SK-N-SH (cell line): ENCODE measurements around the gene CYP4F22. TPM values are rescaled to one million over a fixed set of nuclear protein-coding genes. Genes with fewer than 3 reads are reported as not detected.
"Not testable (repeated sequence)": the region's sequence is repeated elsewhere in the genome, so short reads cannot be mapped to it uniquely, and the experiment has no call there.

Experiments used
- CTCF ChIA-PET: fragments of 300-600, 350-600 bp; formaldehyde crosslinking; extraction: SDS; loops from one replicate; lab custom pipeline; 2021; lab: Yijun Ruan, JAX
- POLR2A ChIA-PET: fragments of 350-600 bp; sonication (Branson Sonifier 250); formaldehyde crosslinking; extraction: SDS; loops from one replicate; lab custom pipeline; 2020; ENCODE audit warnings: antibody characterized with exemption, inconsistent platforms; lab: Yijun Ruan, JAX
- DNase-seq: peaks from one replicate; pipeline ENCODE4 v3.0.0; 2012
- H2AFZ ChIP-seq: fragments of 200-600 bp; sonication (generic); 2 replicates; pipeline ENCODE4 v1.8.1; 2016; ENCODE audit warnings: antibody characterized with exemption, mild to moderate bottlenecking, low read depth
- H3F3A ChIP-seq: fragments of 200-600 bp; sonication (generic); replicated peaks from 2 replicates; pipeline ENCODE3; 2016; ENCODE audit warnings: antibody characterized with exemption, mild to moderate bottlenecking; ENCODE audit not compliant: insufficient read depth
- H3K27ac ChIP-seq, 2 experiments: fragments of 200-500 bp in 1 of 2; fragments of 200-600 bp in 1 of 2; sonication (Bioruptor generic) in 1 of 2; sonication (generic), shearing (Covaris generic) in 1 of 2; 2 replicates each; pipeline versions ENCODE4 v1.5.1 to v1.6.1; 2014 to 2016; ENCODE audit warnings: low read depth in 2 of 2, inconsistent platforms in 1 of 2, low read length in 1 of 2, mild to moderate bottlenecking in 1 of 2, mixed read lengths in 1 of 2
- H3K27me3 ChIP-seq: fragments of 200-600 bp; sonication (generic), shearing (Covaris generic); 2 replicates; pipeline ENCODE4 v1.6.1; 2016; ENCODE audit warnings: mixed run types; ENCODE audit not compliant: insufficient read depth
- H3K36me3 ChIP-seq, 2 experiments: fragments of 200-500 bp in 1 of 2; fragments of 200-600 bp in 1 of 2; sonication (Bioruptor generic) in 1 of 2; sonication (generic) in 1 of 2; replicated peaks in 1 of 2; 2 replicates each; pipeline versions ENCODE3 to v1.5.1; 2014 to 2016; ENCODE audit warnings: low read length in 1 of 2, mild to moderate bottlenecking in 1 of 2; ENCODE audit not compliant: insufficient read depth in 2 of 2, control insufficient read depth in 1 of 2
- H3K4me1 ChIP-seq, 2 experiments: fragments of 200-500 bp in 1 of 2; fragments of 200-600 bp in 1 of 2; sonication (Bioruptor generic) in 1 of 2; sonication (generic), shearing (Covaris generic) in 1 of 2; 2 replicates each; pipeline versions ENCODE4 v1.5.1 to v1.6.1; 2014 to 2016; ENCODE audit warnings: low read depth in 1 of 2, low read length in 1 of 2, mixed run types in 1 of 2; ENCODE audit not compliant: insufficient read depth in 2 of 2, control insufficient read depth in 1 of 2
- H3K4me2 ChIP-seq: fragments of 200-600 bp; sonication (generic), shearing (Covaris generic); 2 replicates; pipeline ENCODE4 v1.6.1; 2017; ENCODE audit warnings: mixed run types
- H3K4me3 ChIP-seq, 2 experiments: fragments of 200-500 bp in 1 of 2; fragments of 200-600 bp in 1 of 2; sonication (Bioruptor generic) in 1 of 2; sonication (generic), shearing (Covaris generic) in 1 of 2; 2 replicates each; pipeline versions ENCODE4 v1.5.1 to v1.8.1; 2014 to 2016; ENCODE audit warnings: low read depth in 2 of 2, inconsistent platforms in 1 of 2, low read length in 1 of 2, mild to moderate bottlenecking in 1 of 2, mixed read lengths in 1 of 2, moderate library complexity in 1 of 2
- H3K79me2 ChIP-seq: fragments of 200-600 bp; sonication (generic); 2 replicates; pipeline ENCODE4 v1.8.1; 2017; ENCODE audit warnings: mild to moderate bottlenecking; ENCODE audit not compliant: insufficient read depth
- H3K9ac ChIP-seq: fragments of 200-600 bp; sonication (generic); 2 replicates; pipeline ENCODE4 v1.6.1; 2017; ENCODE audit warnings: mixed run types
- H3K9me2 ChIP-seq: fragments of 200-600 bp; sonication (generic); 2 replicates; pipeline ENCODE4 v1.6.1; 2017; ENCODE audit warnings: mixed run types
- H3K9me3 ChIP-seq: fragments of 200-600 bp; sonication (generic); 2 replicates; pipeline ENCODE4 v1.6.1; 2017; ENCODE audit warnings: mixed run types, mild to moderate bottlenecking, moderate library complexity
- H4K20me1 ChIP-seq: fragments of 200-600 bp; sonication (generic); 2 replicates; pipeline ENCODE4 v1.6.1; 2017; ENCODE audit warnings: mild to moderate bottlenecking, mixed run types; ENCODE audit not compliant: insufficient read depth
- ELF1 ChIP-seq: IDR thresholded peaks from 2 replicates; pipeline ENCODE4 v1.4.0; 2012
- EP300 ChIP-seq, 2 experiments: IDR thresholded peaks; 2 replicates each; pipeline versions ENCODE4 v1.4.0 to v1.6.1; 2012; ENCODE audit warnings: borderline replicate concordance in 1 of 2, low read depth in 1 of 2, low read length in 1 of 2
- FOXJ3 ChIP-seq: sonication (generic); formaldehyde crosslinking; IDR thresholded peaks from 2 replicates; pipeline ENCODE4 v1.5.1; 2020; ENCODE audit warnings: mild to moderate bottlenecking, missing genetic modification reagents
- GATA2 ChIP-seq: sonication (generic); formaldehyde crosslinking; IDR thresholded peaks from 2 replicates; pipeline ENCODE4 v1.5.0; 2020; ENCODE audit warnings: mild to moderate bottlenecking, missing genetic modification reagents
- MXI1 ChIP-seq: IDR thresholded peaks from 2 replicates; pipeline ENCODE4 v1.6.1; 2012; ENCODE audit warnings: mild to moderate bottlenecking, low read depth, low read length, improper control_type of control experiment
- NFIC ChIP-seq: IDR thresholded peaks from 2 replicates; pipeline ENCODE4 v1.4.0; 2012; ENCODE audit warnings: borderline replicate concordance
- POLR2AphosphoS5 ChIP-seq: IDR thresholded peaks from 2 replicates; pipeline ENCODE4 v1.6.1; 2012; ENCODE audit warnings: low read depth, low read length
- RCOR1 ChIP-seq: fragments of 150-350 bp; IDR thresholded peaks from 2 replicates; pipeline ENCODE4 v1.6.1; 2017; ENCODE audit warnings: antibody characterized with exemption, low read length
- SIN3A ChIP-seq: IDR thresholded peaks from 2 replicates; pipeline ENCODE4 v1.6.1; 2012; ENCODE audit warnings: low read depth, mild to moderate bottlenecking, low read length, moderate library complexity, borderline replicate concordance
- SMC3 ChIP-seq: IDR thresholded peaks from 2 replicates; pipeline ENCODE4 v1.6.1; 2012; ENCODE audit warnings: low read depth, low read length, improper control_type of control experiment
- TEAD4 ChIP-seq: IDR thresholded peaks from 2 replicates; pipeline ENCODE4 v1.4.0; 2012; ENCODE audit warnings: mild to moderate bottlenecking, borderline replicate concordance; ENCODE audit not compliant: insufficient read depth
- YY1 ChIP-seq: IDR thresholded peaks from 2 replicates; pipeline ENCODE4 v1.4.0; 2012; ENCODE audit warnings: low read depth, mild to moderate bottlenecking
- WGBS: methylation state at CpG from one replicate; pipeline ENCODE4 v1.1.6; 2017; ENCODE audit warnings: low lambda C conversion rate; 5-methylcytosine and 5-hydroxymethylcytosine counted together
- polyA plus RNA-seq, 3 experiments: library from polyadenylated mRNA; depleted of rRNA; stranded (reverse); fragments of >200 nt; gene quantifications; 2 replicates each; pipeline ENCODE4 v1.2.3, GENCODE V29; 2012
- TF ChIP-seq, protein P1 (sequence below): IDR thresholded peaks from 2 replicates; pipeline ENCODE4; 2012
- TF ChIP-seq, protein P2 (sequence below): IDR thresholded peaks from 2 replicates; pipeline ENCODE4 v1.4.0; 2012; ENCODE audit warnings: low read depth, borderline replicate concordance
- TF ChIP-seq, protein P3 (sequence below): IDR thresholded peaks from 2 replicates; pipeline ENCODE4 v1.4.0; 2012; ENCODE audit warnings: low read depth, borderline replicate concordance

CYP4F22 gene
- polyA plus RNA-seq, 1 of the 3 experiments (the other 2 are of a cell fraction): not detected

DNA sequence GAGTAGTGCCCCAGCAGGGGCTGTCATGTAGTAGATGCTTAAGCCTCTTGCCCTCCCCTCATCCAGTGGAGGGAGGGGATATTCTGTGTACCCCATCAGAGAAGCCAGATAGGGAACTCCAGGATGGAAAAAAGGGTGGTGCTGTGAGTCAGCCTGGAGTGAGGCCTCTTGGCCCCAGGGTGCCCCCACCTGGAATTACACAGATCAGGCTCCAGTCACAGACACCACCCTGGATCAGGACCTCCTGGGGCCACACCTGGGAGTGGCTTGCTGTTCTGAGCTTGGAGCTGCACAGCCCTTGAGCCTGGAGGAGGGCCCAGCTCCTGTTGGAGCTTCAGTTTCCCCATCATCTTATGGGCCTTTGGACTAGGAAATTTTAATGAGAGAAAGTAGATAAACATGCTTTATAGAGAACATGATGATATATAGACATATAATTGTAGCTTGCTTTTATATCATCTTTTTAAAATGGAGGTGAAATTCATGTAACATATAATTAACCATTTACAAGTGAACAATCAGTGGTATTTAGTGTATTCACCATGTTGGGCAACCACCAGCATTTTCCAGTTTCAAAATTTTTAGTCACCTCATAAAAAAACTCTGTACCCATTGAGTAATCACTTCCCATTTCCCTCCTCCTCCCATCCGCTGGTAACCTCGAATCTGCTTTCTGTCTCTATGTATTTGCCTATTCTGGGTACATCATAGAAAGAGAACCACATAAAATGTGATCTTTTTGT is 24.6 kb downstream of the CYP4F22 start:
- ChIA-PET CTCF (interaction anchor here (1.1 kb wide), 1 partner anchor 356 kb away, joined by 3 read pairs; no protein-coding TSS in a partner anchor), POLR2A (no interaction called here)
- no peak for DNase-seq
- Histone ChIP-seq H3K4me1 (no peaks in the 10 kb centered on the region), H3K9me2 (no peaks in the 10 kb centered on the region), H2AFZ (no peak overlapping the region), H3K36me3 (no peaks in the 10 kb centered on the region), H3K27ac (no peak overlapping the region), H3K79me2 (no peaks in the 10 kb centered on the region), H3K4me3 (no peak overlapping the region), H3K27me3 (no peaks in the 10 kb centered on the region; the same call in 1 of the 2 replicates), H3K4me2 (no peak overlapping the region), H4K20me1 (no peaks in the 10 kb centered on the region), H3F3A (no peaks in the 10 kb centered on the region), H3K9me3 (no peaks in the 10 kb centered on the region), H3K9ac (no peak overlapping the region)
- TF ChIP-seq FOXJ3 (CRISPR knock-in tag) (no peak), SIN3A (no peak), TEAD4 (no peak), GATA2 (CRISPR knock-in tag) (no peak), SMC3 (no peak), NFIC (no peak), YY1 (no peak), ELF1 (no peak), EP300 (IDR thresholded peaks at IDR 0.05; ENCODE audit: borderline replicate concordance in 1 of 2, low read depth in 1 of 2, low read length in 1 of 2) (no peak), MXI1 (no peak), RCOR1 (no peak), POLR2AphosphoS5 (no peak)
- TF ChIP-seq, protein P1, sequence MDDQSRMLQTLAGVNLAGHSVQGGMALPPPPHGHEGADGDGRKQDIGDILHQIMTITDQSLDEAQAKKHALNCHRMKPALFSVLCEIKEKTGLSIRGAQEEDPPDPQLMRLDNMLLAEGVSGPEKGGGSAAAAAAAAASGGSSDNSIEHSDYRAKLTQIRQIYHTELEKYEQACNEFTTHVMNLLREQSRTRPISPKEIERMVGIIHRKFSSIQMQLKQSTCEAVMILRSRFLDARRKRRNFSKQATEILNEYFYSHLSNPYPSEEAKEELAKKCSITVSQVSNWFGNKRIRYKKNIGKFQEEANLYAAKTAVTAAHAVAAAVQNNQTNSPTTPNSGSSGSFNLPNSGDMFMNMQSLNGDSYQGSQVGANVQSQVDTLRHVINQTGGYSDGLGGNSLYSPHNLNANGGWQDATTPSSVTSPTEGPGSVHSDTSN: no peak
- TF ChIP-seq, protein P2, sequence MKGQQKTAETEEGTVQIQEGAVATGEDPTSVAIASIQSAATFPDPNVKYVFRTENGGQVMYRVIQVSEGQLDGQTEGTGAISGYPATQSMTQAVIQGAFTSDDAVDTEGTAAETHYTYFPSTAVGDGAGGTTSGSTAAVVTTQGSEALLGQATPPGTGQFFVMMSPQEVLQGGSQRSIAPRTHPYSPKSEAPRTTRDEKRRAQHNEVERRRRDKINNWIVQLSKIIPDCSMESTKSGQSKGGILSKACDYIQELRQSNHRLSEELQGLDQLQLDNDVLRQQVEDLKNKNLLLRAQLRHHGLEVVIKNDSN: no peak
- TF ChIP-seq, protein P3, sequence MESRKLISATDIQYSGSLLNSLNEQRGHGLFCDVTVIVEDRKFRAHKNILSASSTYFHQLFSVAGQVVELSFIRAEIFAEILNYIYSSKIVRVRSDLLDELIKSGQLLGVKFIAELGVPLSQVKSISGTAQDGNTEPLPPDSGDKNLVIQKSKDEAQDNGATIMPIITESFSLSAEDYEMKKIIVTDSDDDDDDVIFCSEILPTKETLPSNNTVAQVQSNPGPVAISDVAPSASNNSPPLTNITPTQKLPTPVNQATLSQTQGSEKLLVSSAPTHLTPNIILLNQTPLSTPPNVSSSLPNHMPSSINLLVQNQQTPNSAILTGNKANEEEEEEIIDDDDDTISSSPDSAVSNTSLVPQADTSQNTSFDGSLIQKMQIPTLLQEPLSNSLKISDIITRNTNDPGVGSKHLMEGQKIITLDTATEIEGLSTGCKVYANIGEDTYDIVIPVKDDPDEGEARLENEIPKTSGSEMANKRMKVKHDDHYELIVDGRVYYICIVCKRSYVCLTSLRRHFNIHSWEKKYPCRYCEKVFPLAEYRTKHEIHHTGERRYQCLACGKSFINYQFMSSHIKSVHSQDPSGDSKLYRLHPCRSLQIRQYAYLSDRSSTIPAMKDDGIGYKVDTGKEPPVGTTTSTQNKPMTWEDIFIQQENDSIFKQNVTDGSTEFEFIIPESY: no peak
- 9% methylated on average over 2 of the region's 2 CpGs for WGBS

DNA sequence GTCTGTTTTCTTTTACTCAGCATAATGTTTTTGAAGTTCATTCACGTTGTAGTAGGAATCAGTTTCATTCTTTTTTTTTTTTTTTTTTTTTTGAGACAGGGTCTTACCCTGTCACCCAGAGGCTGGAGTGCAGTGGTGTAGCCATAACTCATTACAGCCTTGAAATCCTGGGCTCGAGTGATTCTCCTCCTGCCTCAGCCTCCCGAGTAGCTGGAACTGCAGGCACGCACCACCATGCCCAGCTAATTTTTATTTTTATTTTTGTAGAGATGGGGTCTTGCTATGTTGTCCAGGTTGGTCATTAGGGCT is 25.2 kb downstream of the CYP4F22 start:
- H3K9ac ChIP-seq, H3K27me3 ChIP-seq, H3K4me3 ChIP-seq, H3K4me1 ChIP-seq, H3F3A ChIP-seq, DNase-seq, H4K20me1 ChIP-seq, POLR2A ChIA-PET, H2AFZ ChIP-seq, H3K9me3 ChIP-seq, H3K27ac ChIP-seq, H3K79me2 ChIP-seq, H3K36me3 ChIP-seq, H3K9me2 ChIP-seq, H3K4me2 ChIP-seq: not testable (repeated sequence)
- 0% methylated on average over 4 of the region's 4 CpGs for WGBS
- CTCF ChIA-PET: interaction anchor here (1.1 kb wide), 1 partner anchor 356 kb away, joined by 3 read pairs; no protein-coding TSS in a partner anchor
